ENCODE results near the gene KCTD1. TPM values are rescaled to one million over a fixed set of nuclear protein-coding genes. Genes with fewer than 3 reads are reported as not detected.

The KCTD1 gene
- total and polyA plus RNA-seq, 10 of the 15 experiments (the other 5 are each of a cell fraction or from before 2014, with no cell fraction given): 1.5 to 13.4 (median 5.5) TPM

GRCh38 chr18:26506012-26506411, 42.3 kb downstream of the KCTD1 start:
- Histone ChIP-seq H3K4me3 (no peak overlapping the region), H3K9ac (ENCODE audit: control insufficient read depth, insufficient read depth, low read length) (no peak overlapping the region), H3K79me2 (ENCODE audit: control insufficient read depth, insufficient read depth, low read length) (no peaks in the 10 kb centered on the region), H3K9me3 (replicated peaks; ENCODE audit: control insufficient read depth, insufficient read depth, low read length) (no peaks in the 10 kb centered on the region), H3K4me2 (ENCODE audit: control insufficient read depth, insufficient read depth) (no peak overlapping the region), H4K20me1 (ENCODE audit: control insufficient read depth, insufficient read depth) (no peaks in the 10 kb centered on the region), H3K36me3 (ENCODE audit: control insufficient read depth in 2 of 2, insufficient read depth in 2 of 2, low read length in 1 of 2) (no peaks in the 10 kb centered on the region), H3K4me1 (ENCODE audit: control insufficient read depth, insufficient read depth, low read length) (no peaks in the 10 kb centered on the region), H2AFZ (ENCODE audit: control insufficient read depth, low read depth, low read length) (no peak overlapping the region), H3K27ac (ENCODE audit: control insufficient read depth, insufficient read depth) (no peak overlapping the region), H3K27me3 (replicated peaks in 1 of 2; ENCODE audit: control insufficient read depth in 2 of 2, insufficient read depth in 2 of 2, low read length in 1 of 2) (no peaks in the 10 kb centered on the region)
- ATAC-seq (no peak), FAIRE-seq (no peak), DNase-seq (ENCODE audit: low read depth, low spot score) (no peak)
- POLR2A ChIA-PET: no interaction called here
- in situ Hi-C loops (cut with MboI): no loop called here
- no TSS peak for BruUV-seq (replicated peaks)
- RAD21 ChIA-PET (ENCODE audit: unreplicated experiment): interaction anchor here (0.7 kb wide), 1 partner anchor 98 kb away, joined by 4 read pairs; no protein-coding TSS in a partner anchor
- CTCF ChIA-PET: interaction anchor here (1.4 kb wide), 2 partner anchors 10 to 31 kb away, joined by 3 to 4 read pairs; no protein-coding TSS in a partner anchor
- SMC1A ChIA-PET (ENCODE audit: uncharacterized antibody, unreplicated experiment): interaction anchor here (0.7 kb wide), 2 partner anchors 53 to 159 kb away, joined by 3 read pairs; no protein-coding TSS in a partner anchor
- intact Hi-C loops (cut with micrococcal nuclease; ENCODE audit: unreplicated experiment): no loop called here
- TF ChIP-seq EGR1 (IDR thresholded peaks at IDR 0.05; ENCODE audit: borderline replicate concordance in 1 of 2, low read depth in 2 of 2, low read length in 2 of 2) (no peak), SP1 (IDR thresholded peaks at IDR 0.05; ENCODE audit: low read depth, low read length) (no peak), IRF4 (IDR thresholded peaks at IDR 0.05; ENCODE audit: low read depth, low read length) (no peak), BMI1 (IDR thresholded peaks at IDR 0.05; ENCODE audit: borderline replicate concordance) (no peak), RUNX3 (IDR thresholded peaks at IDR 0.05; ENCODE audit: low read length) (no peak)
- TF ChIP-seq, protein P1, sequence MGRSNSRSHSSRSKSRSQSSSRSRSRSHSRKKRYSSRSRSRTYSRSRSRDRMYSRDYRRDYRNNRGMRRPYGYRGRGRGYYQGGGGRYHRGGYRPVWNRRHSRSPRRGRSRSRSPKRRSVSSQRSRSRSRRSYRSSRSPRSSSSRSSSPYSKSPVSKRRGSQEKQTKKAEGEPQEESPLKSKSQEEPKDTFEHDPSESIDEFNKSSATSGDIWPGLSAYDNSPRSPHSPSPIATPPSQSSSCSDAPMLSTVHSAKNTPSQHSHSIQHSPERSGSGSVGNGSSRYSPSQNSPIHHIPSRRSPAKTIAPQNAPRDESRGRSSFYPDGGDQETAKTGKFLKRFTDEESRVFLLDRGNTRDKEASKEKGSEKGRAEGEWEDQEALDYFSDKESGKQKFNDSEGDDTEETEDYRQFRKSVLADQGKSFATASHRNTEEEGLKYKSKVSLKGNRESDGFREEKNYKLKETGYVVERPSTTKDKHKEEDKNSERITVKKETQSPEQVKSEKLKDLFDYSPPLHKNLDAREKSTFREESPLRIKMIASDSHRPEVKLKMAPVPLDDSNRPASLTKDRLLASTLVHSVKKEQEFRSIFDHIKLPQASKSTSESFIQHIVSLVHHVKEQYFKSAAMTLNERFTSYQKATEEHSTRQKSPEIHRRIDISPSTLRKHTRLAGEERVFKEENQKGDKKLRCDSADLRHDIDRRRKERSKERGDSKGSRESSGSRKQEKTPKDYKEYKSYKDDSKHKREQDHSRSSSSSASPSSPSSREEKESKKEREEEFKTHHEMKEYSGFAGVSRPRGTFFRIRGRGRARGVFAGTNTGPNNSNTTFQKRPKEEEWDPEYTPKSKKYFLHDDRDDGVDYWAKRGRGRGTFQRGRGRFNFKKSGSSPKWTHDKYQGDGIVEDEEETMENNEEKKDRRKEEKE (IDR thresholded peaks at IDR 0.05): no peak
- 92% methylated on average over 8 of the region's 8 CpGs for WGBS (ENCODE audit: insufficient coverage, insufficient replicate concordance, low lambda C conversion rate, missing lambda C conversion rate)
